Endothelial cell of umbilical vein (primary cell): ENCODE measurements around the gene ZNF407. TPM values are rescaled to one million over a fixed set of nuclear protein-coding genes. Genes with fewer than 3 reads are reported as not detected.

Source experiments
- BruUV-seq: library from RNA; stranded (reverse); fragments of 400-500 nt; replicated peaks from 2 replicates; lab custom pipeline; 2021; lab: Mats Ljungman, UMichigan
- CTCF ChIA-PET: fragments of 300-600, 350-600 bp; sonication (Branson Sonifier 250); formaldehyde crosslinking; loops from one replicate; lab custom pipeline; 2021; ENCODE audit warnings: antibody characterized with exemption, inconsistent platforms; lab: Charles Lee
- POLR2A ChIA-PET: fragments of 300-600, 350-600 bp; sonication (Branson Sonifier 250); formaldehyde crosslinking; loops from one replicate; lab custom pipeline; 2021; ENCODE audit warnings: antibody characterized with exemption, inconsistent platforms; lab: Charles Lee
- DNase-seq: peaks from one replicate; pipeline ENCODE4 v3.0.0-alpha.2; 2011; ENCODE audit warnings: low read depth, low spot score
- FAIRE-seq: peaks from 2 replicates; lab custom pipeline; 2011; peaks lifted over from hg19 to GRCh38; lab: Jason Lieb, UNC
- H2AFZ ChIP-seq: 2 replicates; pipeline ENCODE4 v1.6.0; 2012; ENCODE audit warnings: low read depth, low read length, control low read depth, inconsistent platforms
- H3K27ac ChIP-seq: 2 replicates; pipeline ENCODE4 v1.5.1; 2011; ENCODE audit warnings: low read depth, mild to moderate bottlenecking, control low read depth, low read length, moderate library complexity; ENCODE audit not compliant: insufficient read depth
- H3K27me3 ChIP-seq, 2 experiments: 2 replicates each; pipeline versions ENCODE4 v1.6.0 to v1.6.1; 2011; ENCODE audit warnings: low read length in 2 of 2, mixed read lengths in 1 of 2; ENCODE audit not compliant: control insufficient read depth in 2 of 2, insufficient read depth in 2 of 2
- H3K36me3 ChIP-seq, 2 experiments: 2 replicates in 1 of 2; 3 replicates in 1 of 2; pipeline ENCODE4 v1.5.1; 2011; ENCODE audit warnings: low read length in 2 of 2, mild to moderate bottlenecking in 1 of 2, moderate library complexity in 1 of 2; ENCODE audit not compliant: control insufficient read depth in 2 of 2, insufficient read depth in 2 of 2; ENCODE audit errors: extremely low read depth in 1 of 2
- H3K4me1 ChIP-seq: 3 replicates; pipeline ENCODE4 v1.5.1; 2011; ENCODE audit warnings: mild to moderate bottlenecking, low read length; ENCODE audit not compliant: control insufficient read depth, insufficient read depth; ENCODE audit errors: extremely low read depth
- H3K4me2 ChIP-seq: 2 replicates; pipeline ENCODE4 v1.6.1; 2011; ENCODE audit warnings: low read length, control low read depth, mixed read lengths; ENCODE audit not compliant: insufficient read depth
- H3K4me3 ChIP-seq, 3 experiments: fragments of 200-600 bp in 1 of 3; sonication (generic), shearing (Covaris generic) in 1 of 3; replicated peaks in 1 of 3; 2 replicates each; pipeline ENCODE4 v1.5.1; 2011 to 2016; ENCODE audit warnings: control low read depth in 3 of 3, low read length in 3 of 3, mild to moderate bottlenecking in 2 of 3, inconsistent platforms in 1 of 3, low read depth in 1 of 3, moderate library complexity in 1 of 3; ENCODE audit not compliant: insufficient read depth in 1 of 3
- H3K79me2 ChIP-seq: 2 replicates; pipeline ENCODE4 v1.6.0; 2012; ENCODE audit warnings: low read length, inconsistent platforms; ENCODE audit not compliant: control insufficient read depth, insufficient read depth
- H3K9ac ChIP-seq: replicated peaks from 2 replicates; pipeline ENCODE3; 2011; ENCODE audit warnings: low read length, control low read depth; ENCODE audit not compliant: insufficient read depth; ENCODE audit errors: extremely low read depth
- H3K9me1 ChIP-seq: replicated peaks from 3 replicates; pipeline ENCODE4 v1.6.0; 2011; ENCODE audit warnings: mild to moderate bottlenecking, low read length; ENCODE audit not compliant: control insufficient read depth, insufficient read depth; ENCODE audit errors: extremely low read depth
- H3K9me3 ChIP-seq: replicated peaks from 2 replicates; pipeline ENCODE4 v1.5.1; 2012; ENCODE audit warnings: low read length, inconsistent platforms; ENCODE audit not compliant: control insufficient read depth, insufficient read depth
- H4K20me1 ChIP-seq: replicated peaks from 2 replicates; pipeline ENCODE3; 2011; ENCODE audit warnings: mild to moderate bottlenecking, low read length; ENCODE audit not compliant: control insufficient read depth, insufficient read depth; ENCODE audit errors: extremely low read depth
- EZH2 ChIP-seq: IDR thresholded peaks from 2 replicates; pipeline ENCODE4 v1.6.1; 2012; ENCODE audit warnings: borderline replicate concordance, low read depth, mild to moderate bottlenecking, moderate library complexity, low read length, inconsistent platforms; ENCODE audit not compliant: severe bottlenecking
- FOS ChIP-seq: IDR thresholded peaks from 2 replicates; pipeline ENCODE4 v1.6.1; 2011; ENCODE audit warnings: mild to moderate bottlenecking, low read length, moderate library complexity, borderline replicate concordance; ENCODE audit not compliant: insufficient read depth
- GATA2 ChIP-seq: IDR thresholded peaks from 2 replicates; pipeline ENCODE4 v1.7.0; 2011; ENCODE audit warnings: low read depth, mild to moderate bottlenecking, moderate library complexity, mixed read lengths, low read length; ENCODE audit not compliant: insufficient read length, insufficient read depth
- JUN ChIP-seq: IDR thresholded peaks from 2 replicates; pipeline ENCODE4 v1.6.1; 2011; ENCODE audit warnings: borderline replicate concordance, low read depth; ENCODE audit not compliant: insufficient read length, insufficient read depth
- MAX ChIP-seq: IDR thresholded peaks from 2 replicates; pipeline ENCODE4 v1.6.1; 2011; ENCODE audit not compliant: insufficient read depth, insufficient read length
- MYC ChIP-seq: IDR thresholded peaks from one replicate; pipeline ENCODE4 v1.6.1; 2011; ENCODE audit warnings: mild to moderate bottlenecking, low read depth, low read length
- POLR2A ChIP-seq: IDR thresholded peaks from 2 replicates; pipeline ENCODE4 v1.6.1; 2012; ENCODE audit warnings: low read depth, mild to moderate bottlenecking, control low read depth, low read length
- POLR2AphosphoS5 ChIP-seq: IDR thresholded peaks from 2 replicates; pipeline ENCODE4 v1.6.1; 2012; ENCODE audit warnings: low read depth, mild to moderate bottlenecking, control low read depth, low read length, moderate library complexity; ENCODE audit not compliant: insufficient read depth
- dilution Hi-C: fragments of 300-500 bp; cut with MboI; formaldehyde crosslinking; loops from one replicate; pipeline ENCODE4 v1.15.0; 2019; ENCODE audit warnings: low sequenced_read_pairs; ENCODE audit not compliant: extremely low pct_ligation_motif_present
- intact Hi-C: fragments of 100-400 bp; cut with micrococcal nuclease; formaldehyde crosslinking; loops from one replicate; pipeline ENCODE4 v1.10.0; 2022
- polyA plus RNA-seq, 4 experiments: library from polyadenylated mRNA; depleted of rRNA in 3 of 4; stranded (reverse) in 3 of 4; unstranded in 1 of 4; fragments of >200 nt; gene quantifications; 2 replicates each; pipeline versions ENCODE4 v1.2.1 to v1.2.3, GENCODE V29; 2011 to 2012; ENCODE audit warnings: missing spikeins in 1 of 4
- total RNA-seq: library from RNA; stranded (reverse); gene quantifications from 2 replicates; pipeline ENCODE4 v1.2.3, GENCODE V29; 2021
- TF ChIP-seq, protein P1 (sequence below), 2 donors: IDR thresholded peaks; 1 replicate in 1 of 2; 2 replicates in 1 of 2; pipeline ENCODE4 v1.5.1; 2011; ENCODE audit warnings: low read length in 2 of 2, mild to moderate bottlenecking in 2 of 2, moderate library complexity in 2 of 2, control low read depth in 1 of 2, inconsistent platforms in 1 of 2, low read depth in 1 of 2; ENCODE audit not compliant: insufficient read depth in 1 of 2; ENCODE audit errors: extremely low read depth in 1 of 2

Gene ZNF407
- total and polyA plus RNA-seq, 2 donors (not counting 3 experiments of a cell fraction or from before 2014, with no cell fraction given): 3.8 to 20.1 TPM

DNA sequence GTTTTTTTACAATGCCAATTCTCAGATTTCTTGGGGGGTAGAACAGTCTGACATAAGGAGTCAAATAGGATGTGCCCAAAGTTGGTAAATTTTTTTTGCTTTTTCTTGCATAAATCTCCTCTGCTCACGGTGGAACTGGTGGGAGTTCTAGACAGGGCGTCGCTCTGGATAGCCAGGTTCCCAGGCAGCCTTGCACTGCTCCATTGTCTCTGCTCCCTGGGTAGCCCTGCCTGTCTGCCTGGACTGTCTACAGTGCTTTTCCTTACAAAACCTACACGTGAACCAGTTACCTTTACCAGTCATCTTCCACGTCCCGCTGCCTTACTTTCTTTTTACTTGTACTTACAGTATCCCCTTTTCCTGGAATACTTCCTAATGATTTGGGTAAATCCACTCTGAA lies 117.1 kb downstream of the ZNF407 start:
- POLR2A ChIA-PET: no interaction called here
- FAIRE-seq (no peak), DNase-seq (no peak)
- no TSS peak for BruUV-seq
- H3K9me3 ChIP-seq: no peaks in the 10 kb centered on the region
- H3K9ac ChIP-seq: no peak overlapping the region
- TF ChIP-seq JUN (no peak), EZH2 (no peak), POLR2A (no peak), MAX (no peak), POLR2AphosphoS5 (no peak), MYC (no peak), FOS (no peak), GATA2 (no peak)
- TF ChIP-seq, protein P1, sequence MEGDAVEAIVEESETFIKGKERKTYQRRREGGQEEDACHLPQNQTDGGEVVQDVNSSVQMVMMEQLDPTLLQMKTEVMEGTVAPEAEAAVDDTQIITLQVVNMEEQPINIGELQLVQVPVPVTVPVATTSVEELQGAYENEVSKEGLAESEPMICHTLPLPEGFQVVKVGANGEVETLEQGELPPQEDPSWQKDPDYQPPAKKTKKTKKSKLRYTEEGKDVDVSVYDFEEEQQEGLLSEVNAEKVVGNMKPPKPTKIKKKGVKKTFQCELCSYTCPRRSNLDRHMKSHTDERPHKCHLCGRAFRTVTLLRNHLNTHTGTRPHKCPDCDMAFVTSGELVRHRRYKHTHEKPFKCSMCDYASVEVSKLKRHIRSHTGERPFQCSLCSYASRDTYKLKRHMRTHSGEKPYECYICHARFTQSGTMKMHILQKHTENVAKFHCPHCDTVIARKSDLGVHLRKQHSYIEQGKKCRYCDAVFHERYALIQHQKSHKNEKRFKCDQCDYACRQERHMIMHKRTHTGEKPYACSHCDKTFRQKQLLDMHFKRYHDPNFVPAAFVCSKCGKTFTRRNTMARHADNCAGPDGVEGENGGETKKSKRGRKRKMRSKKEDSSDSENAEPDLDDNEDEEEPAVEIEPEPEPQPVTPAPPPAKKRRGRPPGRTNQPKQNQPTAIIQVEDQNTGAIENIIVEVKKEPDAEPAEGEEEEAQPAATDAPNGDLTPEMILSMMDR (IDR thresholded peaks at IDR 0.05; ENCODE audit: extremely low read depth in 1 of 2, insufficient read depth in 1 of 2, low read depth in 1 of 2, low read length in 2 of 2): no peak
- H3K4me3 ChIP-seq: no peak overlapping the region
- H4K20me1 ChIP-seq: no peaks in the 10 kb centered on the region
- H3K4me1 ChIP-seq: no peaks in the 10 kb centered on the region
- H3K27me3 ChIP-seq: no peaks in the 10 kb centered on the region
- no peaks in the 10 kb centered on the region for H3K79me2 ChIP-seq
- intact Hi-C loops: no loop called here
- dilution Hi-C loops: no loop called here
- no peak overlapping the region for H2AFZ ChIP-seq
- no peaks in the 10 kb centered on the region for H3K9me1 ChIP-seq
- CTCF ChIA-PET: interaction anchor here (1.2 kb wide), 1 partner anchor 13 kb away, joined by 3 read pairs; no protein-coding TSS in a partner anchor
- no peak overlapping the region for H3K27ac ChIP-seq
- H3K4me2 ChIP-seq: no peak overlapping the region
- H3K36me3 ChIP-seq: no peaks in the 10 kb centered on the region
